ENCODE data around the gene CLSTN2.

Gene CLSTN2

DNA sequence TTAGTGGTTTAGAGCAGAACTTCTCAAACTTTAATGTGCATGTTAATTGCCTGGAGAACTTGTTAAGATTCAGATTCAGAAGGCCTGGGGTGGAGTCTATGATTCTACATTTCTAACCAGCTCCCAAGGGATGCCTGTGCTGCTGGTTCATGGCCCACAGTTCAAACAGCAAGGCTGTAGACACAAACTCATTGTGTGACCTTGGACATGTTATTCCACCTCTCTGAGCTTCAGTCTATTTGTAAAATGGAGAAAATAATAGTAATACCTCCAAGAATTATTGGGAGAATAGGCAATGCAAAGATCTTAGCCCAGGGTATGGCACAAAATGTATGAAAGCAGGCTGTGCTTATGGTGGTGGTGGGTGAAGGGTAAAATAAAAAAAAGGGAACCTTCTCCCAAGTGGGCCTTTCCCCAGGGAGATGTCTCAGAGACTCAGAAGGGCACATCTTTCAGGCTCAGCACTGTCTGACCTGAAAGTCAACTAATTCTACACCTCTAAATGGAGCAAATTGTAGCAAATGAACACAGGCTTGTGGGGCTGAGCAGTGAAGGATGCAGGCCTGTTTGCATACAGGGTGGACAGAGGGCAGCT lies 566.9 kb downstream of the CLSTN2 start:
- TF ChIP-seq, protein P1, sequence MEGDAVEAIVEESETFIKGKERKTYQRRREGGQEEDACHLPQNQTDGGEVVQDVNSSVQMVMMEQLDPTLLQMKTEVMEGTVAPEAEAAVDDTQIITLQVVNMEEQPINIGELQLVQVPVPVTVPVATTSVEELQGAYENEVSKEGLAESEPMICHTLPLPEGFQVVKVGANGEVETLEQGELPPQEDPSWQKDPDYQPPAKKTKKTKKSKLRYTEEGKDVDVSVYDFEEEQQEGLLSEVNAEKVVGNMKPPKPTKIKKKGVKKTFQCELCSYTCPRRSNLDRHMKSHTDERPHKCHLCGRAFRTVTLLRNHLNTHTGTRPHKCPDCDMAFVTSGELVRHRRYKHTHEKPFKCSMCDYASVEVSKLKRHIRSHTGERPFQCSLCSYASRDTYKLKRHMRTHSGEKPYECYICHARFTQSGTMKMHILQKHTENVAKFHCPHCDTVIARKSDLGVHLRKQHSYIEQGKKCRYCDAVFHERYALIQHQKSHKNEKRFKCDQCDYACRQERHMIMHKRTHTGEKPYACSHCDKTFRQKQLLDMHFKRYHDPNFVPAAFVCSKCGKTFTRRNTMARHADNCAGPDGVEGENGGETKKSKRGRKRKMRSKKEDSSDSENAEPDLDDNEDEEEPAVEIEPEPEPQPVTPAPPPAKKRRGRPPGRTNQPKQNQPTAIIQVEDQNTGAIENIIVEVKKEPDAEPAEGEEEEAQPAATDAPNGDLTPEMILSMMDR (IDR thresholded peaks at IDR 0.05), result no peak
- no peak for DNase-seq
- no peak overlapping the region for H3K27ac Mint-ChIP-seq
- no peak overlapping the region for H3K4me3 Mint-ChIP-seq
- peaks cover 35% of the 10 kb centered on the region for H3K4me1 Mint-ChIP-seq
- no peaks in the 10 kb centered on the region for H3K36me3 Mint-ChIP-seq (ENCODE audit: low read depth)
- peaks cover 10% of the 10 kb centered on the region for H3K27me3 Mint-ChIP-seq (ENCODE audit: low read depth, poor library complexity)
- H3K9me3 Mint-ChIP-seq, result no peaks in the 10 kb centered on the region

DNA sequence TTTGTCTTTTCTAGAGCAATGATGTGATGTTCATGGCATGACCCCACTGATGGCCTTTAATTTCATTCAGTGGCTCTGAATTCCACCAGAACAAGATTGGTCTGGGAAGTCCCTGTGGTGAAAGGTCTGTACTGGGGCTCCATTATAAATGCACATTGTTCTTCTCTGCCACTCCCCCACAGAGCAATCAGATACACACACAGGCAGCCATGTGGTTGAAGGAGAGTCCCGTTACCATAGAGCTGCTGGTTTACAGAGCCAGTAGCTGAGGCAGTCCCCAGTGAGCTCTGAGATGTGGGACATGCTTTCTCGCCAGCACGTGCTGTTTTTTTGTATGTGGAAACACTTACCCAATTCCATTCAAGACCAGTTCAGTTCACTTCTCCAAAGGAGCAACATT lies 570.2 kb downstream of the CLSTN2 start:
- TF ChIP-seq, protein P1 (IDR thresholded peaks at IDR 0.05), result no peak
- H3K36me3 Mint-ChIP-seq (ENCODE audit: low read depth), result no peaks in the 10 kb centered on the region

DNA sequence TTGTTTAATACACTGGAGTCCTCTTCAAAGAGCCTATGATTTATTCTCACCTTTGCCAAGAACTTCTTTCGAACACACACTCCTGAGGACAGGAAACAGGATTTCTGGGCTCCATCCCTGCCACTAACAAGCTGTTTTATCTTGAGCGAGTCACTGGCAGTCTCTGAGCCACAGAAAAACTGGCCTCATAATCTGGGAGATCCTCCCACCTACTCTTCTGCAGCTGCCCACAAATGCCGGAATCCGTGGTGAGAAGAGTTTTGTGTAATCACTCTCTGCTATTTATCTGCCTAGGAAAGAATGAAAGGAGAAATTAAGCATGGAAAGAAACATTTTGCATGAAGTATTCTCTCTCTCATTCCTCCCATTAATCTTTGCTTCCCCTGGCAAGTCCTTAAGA lies 570.9 kb downstream of the CLSTN2 start:
- Mint-ChIP-seq H3K9me3 (no peaks in the 10 kb centered on the region), H3K27me3 (ENCODE audit: low read depth, poor library complexity) (peaks cover 21% of the 10 kb centered on the region)

More for the DNA sequence above, 570.2 kb downstream of the CLSTN2 start:
- Mint-ChIP-seq H3K27ac (no peak overlapping the region), H3K4me1 (peaks cover 35% of the 10 kb centered on the region), H3K4me3 (no peak overlapping the region), H3K27me3 (ENCODE audit: low read depth, poor library complexity) (peaks cover 18% of the 10 kb centered on the region), H3K9me3 (no peaks in the 10 kb centered on the region)
- peak; percentile 8 for DNase-seq

DNA sequence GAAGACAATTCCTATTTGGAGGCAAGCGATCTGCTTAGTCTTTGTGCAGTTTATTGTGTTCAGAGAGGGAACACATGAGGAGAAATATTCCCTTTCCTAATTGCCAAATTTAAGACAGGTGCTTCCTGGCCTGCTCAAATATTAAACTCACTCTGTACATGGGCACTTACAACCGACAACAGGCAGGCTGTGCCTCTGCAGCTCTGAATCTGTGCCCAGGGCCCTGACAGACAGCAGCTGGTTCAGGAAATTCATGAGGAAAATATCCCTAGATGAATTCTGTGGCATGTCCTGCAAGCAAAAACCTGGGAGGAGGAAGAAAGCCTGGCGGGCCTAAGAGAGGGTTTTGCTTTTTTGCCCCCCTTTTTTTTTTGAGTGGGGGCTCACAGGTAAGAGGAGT lies 573.6 kb downstream of the CLSTN2 start:
- H3K9me3 Mint-ChIP-seq, result peaks cover 7% of the 10 kb centered on the region
- H3K36me3 Mint-ChIP-seq (ENCODE audit: low read depth), result no peaks in the 10 kb centered on the region
- peaks cover 21% of the 10 kb centered on the region for H3K4me1 Mint-ChIP-seq
- TF ChIP-seq, protein P1 (IDR thresholded peaks at IDR 0.05), result no peak
- peaks cover 24% of the 10 kb centered on the region for H3K27me3 Mint-ChIP-seq (ENCODE audit: low read depth, poor library complexity)
- H3K27ac Mint-ChIP-seq, result no peak overlapping the region
- no peak overlapping the region for H3K4me3 Mint-ChIP-seq
- DNase-seq, result no peak

More for the DNA sequence above, 570.9 kb downstream of the CLSTN2 start:
- DNase-seq, result no peak
- H3K27ac Mint-ChIP-seq, result no peak overlapping the region
- no peak overlapping the region for H3K4me3 Mint-ChIP-seq
- no peaks in the 10 kb centered on the region for H3K36me3 Mint-ChIP-seq (ENCODE audit: low read depth)
- H3K4me1 Mint-ChIP-seq, result peaks cover 34% of the 10 kb centered on the region
- TF ChIP-seq, protein P1 (IDR thresholded peaks at IDR 0.05), result no peak

DNA sequence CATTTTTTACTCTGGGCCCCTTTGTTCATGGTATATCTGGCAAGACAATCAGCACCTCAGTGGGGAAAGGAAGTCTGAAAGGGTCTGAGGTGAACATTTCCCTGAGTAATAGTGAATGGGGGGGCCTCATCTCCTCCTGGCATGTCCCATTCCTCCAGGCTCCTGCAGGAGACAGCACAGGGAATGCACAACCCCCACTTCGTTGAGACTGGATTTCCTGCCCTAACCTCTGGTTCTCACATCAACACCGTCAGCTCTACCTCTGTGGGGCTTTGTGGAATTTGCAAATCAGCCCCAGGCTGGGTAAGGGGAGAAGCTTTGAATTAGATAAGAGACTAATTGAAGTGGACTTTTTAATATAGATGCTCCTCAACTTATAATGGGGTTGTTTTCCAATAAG lies 574.5 kb downstream of the CLSTN2 start:
- H3K4me1 Mint-ChIP-seq, result peaks cover 20% of the 10 kb centered on the region
- TF ChIP-seq, protein P1 (IDR thresholded peaks at IDR 0.05), result no peak
- H3K9me3 Mint-ChIP-seq, result peaks cover 7% of the 10 kb centered on the region
- no peak overlapping the region for H3K4me3 Mint-ChIP-seq
- no peak for DNase-seq
- peaks cover 24% of the 10 kb centered on the region for H3K27me3 Mint-ChIP-seq (ENCODE audit: low read depth, poor library complexity)
- no peak overlapping the region for H3K27ac Mint-ChIP-seq
- no peaks in the 10 kb centered on the region for H3K36me3 Mint-ChIP-seq (ENCODE audit: low read depth)

DNA sequence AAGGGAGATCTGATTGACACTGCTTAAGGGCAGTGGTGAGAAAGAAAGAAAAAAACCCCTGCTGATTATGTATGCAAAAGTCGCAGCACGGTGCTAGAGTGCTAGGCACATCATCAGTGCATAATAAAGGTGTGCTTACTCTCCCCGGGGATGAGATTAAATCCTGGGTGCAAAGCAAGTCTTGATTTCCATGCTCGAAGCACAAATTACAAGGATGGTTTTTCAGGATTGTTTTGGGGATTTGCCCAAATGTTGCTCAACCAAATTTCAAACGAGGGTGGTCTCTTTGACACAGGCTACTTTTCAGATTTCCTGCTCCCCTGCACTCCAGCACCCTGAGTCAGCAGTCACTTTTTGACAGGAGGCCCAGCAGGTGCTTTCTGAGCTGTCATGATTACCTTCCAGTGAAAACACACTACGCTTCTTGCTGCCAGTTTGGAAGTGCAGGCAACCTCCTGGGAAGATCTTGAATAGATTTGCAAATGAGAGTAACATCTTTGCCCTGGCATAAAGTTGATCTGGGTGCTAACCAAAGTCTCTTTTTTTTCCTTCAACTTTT lies 575.4 kb downstream of the CLSTN2 start:
- H3K4me1 Mint-ChIP-seq, result peaks cover 11% of the 10 kb centered on the region
- TF ChIP-seq, protein P1 (IDR thresholded peaks at IDR 0.05), result no peak
- no peak for DNase-seq
- H3K27ac Mint-ChIP-seq, result no peak overlapping the region
- no peak overlapping the region for H3K4me3 Mint-ChIP-seq
- H3K36me3 Mint-ChIP-seq (ENCODE audit: low read depth), result no peaks in the 10 kb centered on the region
- peaks cover 21% of the 10 kb centered on the region for H3K27me3 Mint-ChIP-seq (ENCODE audit: low read depth, poor library complexity)
- peaks cover 7% of the 10 kb centered on the region for H3K9me3 Mint-ChIP-seq

Measured in nephron progenitor cell (in vitro differentiated cells).